DMS 273 treated with DMSO at 0.1 percent for 48 hours (cell line): Measurements from ENCODE around the gene SPATA24.
A peak's percentile ranks its signal among the peaks of the same experiment; 100 is the strongest.
"Not testable (repeated sequence)": the region's sequence is repeated elsewhere in the genome, so short reads cannot be mapped to it uniquely, and the experiment has no call there.

Experiments used
- DNase-seq: peaks from one replicate; lab custom pipeline; 2025; lab: John Stamatoyannopoulos, UW

The SPATA24 gene

GRCh38 chr5:139403787-139404483 lies at the start of gene SPATA24:
Gene SPATA24 (minus strand): TSS chr5:139404089. CDS start chr5:139404060, 29 bp downstream.
- DNase-seq = peak; percentile 94

GRCh38 chr5:139451878-139452660 lies 48.2 kb upstream of the SPATA24 start:
- no peak for DNase-seq

- DNase-seq = no peak
These were observed 47.3 kb upstream of the SPATA24 start for GRCh38 chr5:139451176-139451575.

GRCh38 chr5:139446956-139447779 lies 43.3 kb upstream of the SPATA24 start:
- no peak for DNase-seq

- DNase-seq = no peak
These were observed 41.7 kb upstream of the SPATA24 start for GRCh38 chr5:139445325-139446170.

GRCh38 chr5:139443831-139444453 lies 40.1 kb upstream of the SPATA24 start:
- DNase-seq = no peak

- DNase-seq = not testable (repeated sequence)
These were observed 36.5 kb upstream of the SPATA24 start for GRCh38 chr5:139440416-139440815.

- DNase-seq = peak; percentile 87
These were observed 35.4 kb upstream of the SPATA24 start, which contains the start of gene DNAJC18 for GRCh38 chr5:139439013-139439903. Gene DNAJC18 (minus strand): TSS chr5:139439525. CDS start chr5:139439445, 80 bp downstream.

- no peak for DNase-seq
These were observed 34.8 kb upstream of the SPATA24 start for GRCh38 chr5:139438707-139439012.

GRCh38 chr5:139435676-139436075 lies 31.8 kb upstream of the SPATA24 start:
- DNase-seq = no peak

GRCh38 chr5:139431706-139432105 lies 27.8 kb upstream of the SPATA24 start:
- DNase-seq = no peak

- DNase-seq = no peak
These were observed 26.1 kb upstream of the SPATA24 start for GRCh38 chr5:139430015-139430414.

- DNase-seq = no peak
These were observed 22.5 kb upstream of the SPATA24 start for GRCh38 chr5:139426203-139426885.

GRCh38 chr5:139425497-139425896 lies 21.6 kb upstream of the SPATA24 start:
- DNase-seq = no peak

- peak; percentile 56 for DNase-seq
These were observed 18.5 kb upstream of the SPATA24 start for GRCh38 chr5:139422307-139422893.

GRCh38 chr5:139419226-139420192 lies 15.6 kb upstream of the SPATA24 start:
- no peak for DNase-seq

GRCh38 chr5:139418793-139419192 lies 14.9 kb upstream of the SPATA24 start:
- DNase-seq = no peak

- DNase-seq = peak; percentile 61
These were observed 13.3 kb upstream of the SPATA24 start for GRCh38 chr5:139417214-139417613.
